GM21360 (cell line): Measurements from ENCODE around the gene TENM4.

Source experiments
- ATAC-seq: cut with Tn5 transposase; IDR thresholded peaks from one replicate; pipeline ENCODE4 v1.9.1; 2021; ENCODE audit warnings: mild to moderate bottlenecking, moderate library complexity; ENCODE audit not compliant: unreplicated experiment

Gene TENM4

GRCh38 chr11:79393362-79394043, 47.3 kb downstream of the TENM4 start:
- ATAC-seq: no peak

- ATAC-seq: no peak
Measured at GRCh38 chr11:79392161-79392560, 48.7 kb downstream of the TENM4 start.

- ATAC-seq: no peak
Measured at GRCh38 chr11:79390923-79391322, 49.9 kb downstream of the TENM4 start.

- ATAC-seq: no peak
Measured at GRCh38 chr11:79390477-79390876, 50.4 kb downstream of the TENM4 start.

- ATAC-seq: no peak
Measured at GRCh38 chr11:79388201-79388600, 52.6 kb downstream of the TENM4 start.

GRCh38 chr11:79383874-79384273, 57.0 kb downstream of the TENM4 start:
- ATAC-seq: no peak

- no peak for ATAC-seq
Measured at GRCh38 chr11:79382301-79383050, 58.4 kb downstream of the TENM4 start.

- no peak for ATAC-seq
Measured at GRCh38 chr11:79381036-79381435, 59.8 kb downstream of the TENM4 start.

- ATAC-seq: no peak
Measured at GRCh38 chr11:79377406-79377805, 63.4 kb downstream of the TENM4 start.

GRCh38 chr11:79375818-79376550, 64.8 kb downstream of the TENM4 start:
- ATAC-seq: no peak

- no peak for ATAC-seq
Measured at GRCh38 chr11:79374727-79375126, 66.1 kb downstream of the TENM4 start.

GRCh38 chr11:79371724-79372123, 69.1 kb downstream of the TENM4 start:
- no peak for ATAC-seq

- ATAC-seq: no peak
Measured at GRCh38 chr11:79371152-79371551, 69.7 kb downstream of the TENM4 start.

- ATAC-seq: no peak
Measured at GRCh38 chr11:79369055-79369454, 71.8 kb downstream of the TENM4 start.

- ATAC-seq: no peak
Measured at GRCh38 chr11:79367844-79368243, 73.0 kb downstream of the TENM4 start.

GRCh38 chr11:79366218-79366617, 74.6 kb downstream of the TENM4 start:
- ATAC-seq: no peak

- ATAC-seq: no peak
Measured at GRCh38 chr11:79363861-79364378, 76.9 kb downstream of the TENM4 start.

- ATAC-seq: no peak
Measured at GRCh38 chr11:79363256-79363655, 77.6 kb downstream of the TENM4 start.

- no peak for ATAC-seq
Measured at GRCh38 chr11:79362821-79363220, 78.0 kb downstream of the TENM4 start.

GRCh38 chr11:79362206-79362757, 78.5 kb downstream of the TENM4 start:
- no peak for ATAC-seq

- ATAC-seq: no peak
Measured at GRCh38 chr11:79358258-79358657, 82.6 kb downstream of the TENM4 start.
